GM21737 (cell line): ENCODE measurements around the gene EN1.

Experiments
- ATAC-seq: cut with Tn5 transposase; IDR thresholded peaks from one replicate; pipeline ENCODE4 v1.9.1; 2021; ENCODE audit warnings: mild to moderate bottlenecking, moderate library complexity; ENCODE audit not compliant: unreplicated experiment

Gene EN1

GRCh38 chr2:118856330-118856977 is 9.0 kb upstream of the EN1 start:
- ATAC-seq, result no peak

DNA sequence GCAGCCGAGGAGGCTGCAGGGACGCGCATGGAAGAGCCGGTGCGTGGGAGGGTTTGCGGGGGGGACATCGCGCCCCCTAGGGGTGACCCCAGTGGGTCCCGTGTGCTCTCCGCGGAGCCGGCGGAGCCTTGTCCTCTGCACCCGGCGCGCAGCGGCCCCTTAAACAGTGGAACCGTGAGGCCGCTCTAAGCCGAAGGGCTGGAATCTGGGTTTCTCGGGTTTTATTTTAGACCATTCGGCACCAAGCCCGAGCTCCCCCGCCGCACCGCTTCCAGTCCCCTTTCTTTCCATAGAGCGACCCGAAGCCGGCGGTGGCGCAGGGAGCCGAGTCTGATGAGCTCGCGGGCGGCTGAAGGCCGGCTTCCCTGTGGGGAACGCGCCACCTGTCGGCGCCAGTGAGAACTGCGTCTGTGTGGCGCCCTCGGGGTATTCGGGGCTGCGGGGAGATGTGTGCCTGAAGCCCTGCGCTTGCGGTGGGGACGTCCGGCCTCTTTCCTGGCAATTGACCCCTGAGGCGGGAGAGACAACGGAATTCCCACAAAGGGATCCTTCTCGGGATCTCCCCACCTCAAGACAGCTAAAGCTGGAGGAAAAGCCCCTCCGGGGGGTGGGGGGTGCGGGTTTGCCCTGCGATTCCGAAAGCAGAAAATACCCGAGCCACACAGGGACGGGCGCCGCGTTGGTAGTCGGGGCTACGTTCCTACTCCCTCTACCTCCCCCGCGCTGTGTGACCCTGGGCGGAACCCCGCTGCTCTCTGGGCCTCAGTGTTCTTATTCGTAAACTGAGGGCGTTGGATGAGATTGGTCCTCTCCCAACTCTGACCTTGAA is 8.2 kb upstream of the EN1 start:
- no peak for ATAC-seq

GRCh38 chr2:118854507-118855345 is 7.3 kb upstream of the EN1 start:
- no peak for ATAC-seq

DNA sequence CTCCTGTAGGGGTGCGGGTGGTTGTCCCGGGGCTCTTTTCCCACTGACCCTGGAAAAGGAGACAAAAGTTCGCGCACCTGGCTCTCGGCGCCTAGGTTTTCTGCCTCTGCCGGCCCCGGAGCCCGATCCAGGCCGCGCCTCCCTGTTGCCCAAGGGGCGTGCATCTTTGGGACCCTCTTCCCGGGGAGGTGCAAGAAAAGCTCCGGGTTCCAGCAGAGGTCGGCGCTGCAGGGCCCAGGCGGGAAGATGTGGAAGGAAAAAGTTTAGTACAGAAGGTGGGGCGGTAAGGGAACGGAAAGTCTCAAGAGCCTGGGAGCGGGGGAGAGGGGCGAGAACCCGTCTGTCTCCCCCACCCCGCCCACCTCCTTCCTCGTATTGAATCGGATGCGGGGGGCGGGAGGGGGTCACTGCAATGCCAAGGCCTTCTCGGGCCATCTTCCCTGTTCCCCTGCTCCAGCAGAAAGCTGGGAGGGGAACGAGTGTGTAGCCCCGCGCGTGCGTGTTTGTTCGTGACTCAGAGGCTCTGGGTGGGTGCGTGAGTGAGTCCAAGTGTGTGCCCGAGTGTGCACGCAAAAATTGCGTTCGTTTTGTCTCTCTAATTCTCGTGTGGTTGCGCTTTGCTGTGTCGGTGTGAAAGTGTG is 6.3 kb upstream of the EN1 start:
- ATAC-seq, result no peak

DNA sequence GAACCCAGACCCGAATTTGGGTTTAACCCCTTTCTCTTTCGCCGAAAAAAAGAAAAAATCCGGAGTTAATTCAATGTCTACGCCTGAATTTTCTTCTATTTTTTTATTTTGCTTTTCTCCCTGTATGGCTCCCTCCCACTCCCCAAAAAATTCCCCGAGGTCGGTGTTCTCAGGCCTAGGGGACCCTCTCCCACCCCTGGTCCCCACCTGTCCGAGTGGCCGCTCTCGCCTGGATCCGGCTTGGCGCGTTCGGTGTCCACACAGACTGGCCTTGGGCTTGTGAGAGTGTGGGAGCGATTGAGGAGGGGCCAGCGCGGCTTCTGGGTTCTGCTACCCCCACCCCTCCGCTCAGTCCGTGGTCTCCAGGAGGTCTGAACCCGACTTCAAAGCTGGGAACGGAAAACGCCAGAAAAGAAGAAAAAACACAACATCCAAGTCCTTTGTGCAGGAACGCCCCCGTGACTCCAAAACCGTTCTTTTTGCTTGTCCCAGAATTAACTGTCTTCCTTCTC is 5.7 kb upstream of the EN1 start:
- no peak for ATAC-seq

DNA sequence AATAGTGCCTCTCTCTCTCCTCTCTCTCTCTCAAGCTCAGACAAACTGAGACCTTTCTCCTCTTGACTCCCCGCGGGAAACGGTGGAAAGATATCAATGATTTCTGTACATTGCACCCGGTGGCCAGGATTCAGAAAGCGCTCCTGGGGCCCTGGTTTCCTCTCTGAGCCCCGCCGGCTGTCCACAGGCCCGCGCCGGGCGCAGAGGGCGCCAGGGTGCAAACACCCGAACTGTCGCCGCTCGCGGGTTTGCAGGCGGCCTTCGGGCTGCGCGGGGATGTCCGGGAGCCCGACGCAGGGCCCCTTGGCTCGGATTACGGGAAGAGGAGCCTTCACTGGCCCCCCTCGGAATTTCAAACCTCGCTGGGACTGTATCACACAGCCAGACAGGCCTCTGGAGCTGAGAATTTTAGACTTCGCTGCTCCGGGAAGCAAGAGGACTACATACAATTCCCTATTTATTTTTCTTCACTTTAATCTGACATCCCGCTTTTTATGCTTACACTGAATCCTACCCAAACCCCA is 5.2 kb upstream of the EN1 start:
- ATAC-seq, result no peak

GRCh38 chr2:118851650-118852049 is 4.2 kb upstream of the EN1 start:
- no peak for ATAC-seq

GRCh38 chr2:118850901-118851415 is 3.5 kb upstream of the EN1 start:
- ATAC-seq, result no peak

GRCh38 chr2:118850168-118850900 is 2.9 kb upstream of the EN1 start:
- no peak for ATAC-seq

- ATAC-seq, result no peak
Observed at GRCh38 chr2:118849226-118850167, 2.0 kb upstream of the EN1 start.

GRCh38 chr2:118848381-118849225 is 1.2 kb upstream of the EN1 start:
- no peak for ATAC-seq

GRCh38 chr2:118847762-118848172 is 319 bp upstream of the EN1 start:
- no peak for ATAC-seq

GRCh38 chr2:118846442-118846952 is 951 bp downstream of the EN1 start:
- no peak for ATAC-seq

- ATAC-seq, result no peak
Observed at GRCh38 chr2:118845522-118846441, 1.7 kb downstream of the EN1 start.

DNA sequence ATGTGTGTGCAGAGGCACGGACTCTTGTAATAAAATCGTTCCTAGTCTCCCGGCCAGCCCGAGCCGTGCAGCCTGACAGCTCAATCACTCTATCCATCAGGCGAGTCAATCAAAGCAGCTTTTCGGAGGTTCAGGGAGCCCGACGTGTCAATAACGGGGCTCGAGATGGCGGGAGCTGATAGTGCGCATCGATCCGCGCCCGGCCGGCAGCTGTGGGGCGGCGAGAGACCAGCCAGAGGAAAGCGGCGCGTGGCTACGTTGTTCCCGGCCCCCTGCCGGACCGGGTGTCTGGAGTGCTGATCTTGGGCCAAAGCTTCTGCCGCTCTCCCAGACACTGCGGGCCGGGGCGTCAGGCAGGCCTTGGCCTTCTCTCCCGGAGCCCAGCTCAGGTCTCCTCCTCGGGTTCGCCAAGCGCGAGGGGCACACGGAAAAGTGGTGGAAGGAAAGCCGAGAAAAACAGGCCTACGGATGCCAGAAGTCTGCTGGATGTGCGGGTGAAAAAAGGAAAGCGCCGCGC is 2.4 kb downstream of the EN1 start:
- ATAC-seq, result no peak
